HepG2 (cell line): ENCODE measurements around the gene CYB561. TPM values are rescaled to one million over a fixed set of nuclear protein-coding genes. Genes with fewer than 3 reads are reported as not detected.

Source experiments
- KAT2B ChIP-seq: fragments of 150-350 bp; IDR thresholded peaks from 2 replicates; pipeline ENCODE4 v1.6.1; 2014; ENCODE audit warnings: low read depth, low read length, borderline replicate concordance
- KLF12 ChIP-seq: sonication (generic); formaldehyde crosslinking; IDR thresholded peaks from 2 replicates; pipeline ENCODE4 v1.4.0; 2020; ENCODE audit warnings: missing genetic modification reagents, borderline replicate concordance
- MIXL1 ChIP-seq: IDR thresholded peaks from 2 replicates; pipeline ENCODE4 v1.6.1; 2016
- ZNF773 ChIP-seq: sonication (generic); formaldehyde crosslinking; IDR thresholded peaks from 2 replicates; pipeline ENCODE4 v1.4.0; 2020; ENCODE audit warnings: missing genetic modification reagents, borderline replicate concordance
- polyA plus RNA-seq, 8 experiments: library from polyadenylated mRNA; depleted of rRNA in 3 of 8; stranded (reverse) in 7 of 8; unstranded in 1 of 8; fragments of >200 nt; fragmentation: Illumina TruSeq in 4 of 8; extraction: Trizol in 4 of 8; gene quantifications; 2 replicates each; pipeline versions ENCODE4 v1.2.1 to v1.2.3, GENCODE V29; 2011 to 2016; ENCODE audit warnings: low read depth in 4 of 8, missing spikeins in 1 of 8, mixed read lengths in 1 of 8; ENCODE audit not compliant: insufficient read depth in 1 of 8
- total RNA-seq, 5 experiments: library from RNA; depleted of rRNA; stranded (reverse); fragments of >200 nt; fragmentation: Illumina TruSeq; extraction: Trizol; gene quantifications; 2 replicates each; pipeline ENCODE4 v1.2.3, GENCODE V29; 2016; ENCODE audit warnings: low read depth in 1 of 5
- TF ChIP-seq, protein P1 (sequence below): sonication (generic); formaldehyde crosslinking; IDR thresholded peaks from 2 replicates; pipeline ENCODE4 v1.5.0; 2020; ENCODE audit warnings: mild to moderate bottlenecking, missing genetic modification reagents, borderline replicate concordance
- TF ChIP-seq, protein P2 (sequence below): sonication (generic); formaldehyde crosslinking; IDR thresholded peaks from 2 replicates; pipeline ENCODE4 v1.4.0; 2020; ENCODE audit warnings: missing genetic modification reagents

CYB561 gene
- total and polyA plus RNA-seq, 2 of the 13 experiments (the other 11 are each of a cell fraction or from before 2014, with no cell fraction given), result 1.5 to 6.7 TPM

DNA sequence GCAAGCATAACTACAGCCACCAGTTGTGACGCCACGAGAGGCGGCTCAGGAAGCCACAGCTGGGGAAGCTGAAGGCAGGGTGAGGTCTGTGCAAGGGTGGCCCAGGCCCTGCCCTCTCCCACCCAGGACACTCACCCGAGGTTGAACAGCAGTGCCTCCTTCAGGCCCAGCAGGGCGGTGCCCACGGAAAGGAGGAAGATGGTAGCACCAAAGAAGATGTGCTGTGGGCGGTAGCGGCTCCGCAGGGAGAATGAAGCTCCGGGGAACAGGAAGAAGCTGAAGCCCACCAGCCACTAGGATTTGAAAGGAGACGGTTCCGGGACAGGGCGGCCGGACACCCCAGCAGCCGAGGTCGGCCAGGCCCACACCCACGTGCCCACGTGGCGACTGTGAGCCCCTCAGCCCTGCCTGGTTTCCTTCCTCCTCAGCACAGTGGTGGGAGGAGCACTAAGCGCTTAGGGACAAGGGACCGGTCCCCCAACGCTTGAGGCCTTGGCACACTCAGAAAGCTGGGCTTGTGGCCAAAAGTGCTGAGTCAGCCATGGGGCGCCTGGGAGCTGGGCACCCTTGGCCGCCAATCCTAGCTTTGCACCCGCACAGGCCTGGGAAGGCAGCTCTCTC, 11.0 kb downstream of the CYB561 start (continued):
- TF ChIP-seq, protein P1, sequence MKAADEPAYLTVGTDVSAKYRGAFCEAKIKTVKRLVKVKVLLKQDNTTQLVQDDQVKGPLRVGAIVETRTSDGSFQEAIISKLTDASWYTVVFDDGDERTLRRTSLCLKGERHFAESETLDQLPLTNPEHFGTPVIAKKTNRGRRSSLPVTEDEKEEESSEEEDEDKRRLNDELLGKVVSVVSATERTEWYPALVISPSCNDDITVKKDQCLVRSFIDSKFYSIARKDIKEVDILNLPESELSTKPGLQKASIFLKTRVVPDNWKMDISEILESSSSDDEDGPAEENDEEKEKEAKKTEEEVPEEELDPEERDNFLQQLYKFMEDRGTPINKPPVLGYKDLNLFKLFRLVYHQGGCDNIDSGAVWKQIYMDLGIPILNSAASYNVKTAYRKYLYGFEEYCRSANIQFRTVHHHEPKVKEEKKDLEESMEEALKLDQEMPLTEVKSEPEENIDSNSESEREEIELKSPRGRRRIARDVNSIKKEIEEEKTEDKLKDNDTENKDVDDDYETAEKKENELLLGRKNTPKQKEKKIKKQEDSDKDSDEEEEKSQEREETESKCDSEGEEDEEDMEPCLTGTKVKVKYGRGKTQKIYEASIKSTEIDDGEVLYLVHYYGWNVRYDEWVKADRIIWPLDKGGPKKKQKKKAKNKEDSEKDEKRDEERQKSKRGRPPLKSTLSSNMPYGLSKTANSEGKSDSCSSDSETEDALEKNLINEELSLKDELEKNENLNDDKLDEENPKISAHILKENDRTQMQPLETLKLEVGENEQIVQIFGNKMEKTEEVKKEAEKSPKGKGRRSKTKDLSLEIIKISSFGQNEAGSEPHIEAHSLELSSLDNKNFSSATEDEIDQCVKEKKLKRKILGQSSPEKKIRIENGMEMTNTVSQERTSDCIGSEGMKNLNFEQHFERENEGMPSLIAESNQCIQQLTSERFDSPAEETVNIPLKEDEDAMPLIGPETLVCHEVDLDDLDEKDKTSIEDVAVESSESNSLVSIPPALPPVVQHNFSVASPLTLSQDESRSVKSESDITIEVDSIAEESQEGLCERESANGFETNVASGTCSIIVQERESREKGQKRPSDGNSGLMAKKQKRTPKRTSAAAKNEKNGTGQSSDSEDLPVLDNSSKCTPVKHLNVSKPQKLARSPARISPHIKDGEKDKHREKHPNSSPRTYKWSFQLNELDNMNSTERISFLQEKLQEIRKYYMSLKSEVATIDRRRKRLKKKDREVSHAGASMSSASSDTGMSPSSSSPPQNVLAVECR, result peak; percentile 34; the same call in 1 of the 2 replicates
- TF ChIP-seq, protein P2, sequence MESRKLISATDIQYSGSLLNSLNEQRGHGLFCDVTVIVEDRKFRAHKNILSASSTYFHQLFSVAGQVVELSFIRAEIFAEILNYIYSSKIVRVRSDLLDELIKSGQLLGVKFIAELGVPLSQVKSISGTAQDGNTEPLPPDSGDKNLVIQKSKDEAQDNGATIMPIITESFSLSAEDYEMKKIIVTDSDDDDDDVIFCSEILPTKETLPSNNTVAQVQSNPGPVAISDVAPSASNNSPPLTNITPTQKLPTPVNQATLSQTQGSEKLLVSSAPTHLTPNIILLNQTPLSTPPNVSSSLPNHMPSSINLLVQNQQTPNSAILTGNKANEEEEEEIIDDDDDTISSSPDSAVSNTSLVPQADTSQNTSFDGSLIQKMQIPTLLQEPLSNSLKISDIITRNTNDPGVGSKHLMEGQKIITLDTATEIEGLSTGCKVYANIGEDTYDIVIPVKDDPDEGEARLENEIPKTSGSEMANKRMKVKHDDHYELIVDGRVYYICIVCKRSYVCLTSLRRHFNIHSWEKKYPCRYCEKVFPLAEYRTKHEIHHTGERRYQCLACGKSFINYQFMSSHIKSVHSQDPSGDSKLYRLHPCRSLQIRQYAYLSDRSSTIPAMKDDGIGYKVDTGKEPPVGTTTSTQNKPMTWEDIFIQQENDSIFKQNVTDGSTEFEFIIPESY, result peak; percentile 64; the same call in 1 of the 2 replicates
- TF ChIP-seq KLF12, result no peak
- no peak for TF ChIP-seq KAT2B
- no peak for TF ChIP-seq ZNF773 (CRISPR knock-in tag)
- TF ChIP-seq MIXL1, result no peak
